ENCODE data around the gene SYTL1.

SYTL1 gene

GRCh38 chr1:27355683-27356082, 13.9 kb downstream of the SYTL1 start:
- no peaks in the 10 kb centered on the region for H3K27me3 ChIP-seq (replicated peaks; ENCODE audit: control insufficient read depth, insufficient read depth, low read length, poor library complexity, severe bottlenecking)
- no peaks in the 10 kb centered on the region for H3K9me3 ChIP-seq (ENCODE audit: control insufficient read depth, low read length)
- H3K4me1 ChIP-seq (ENCODE audit: control insufficient read depth, insufficient read depth, low read length, poor library complexity, severe bottlenecking), result peaks cover 35% of the 10 kb centered on the region
- no peak for DNase-seq
- H3K36me3 ChIP-seq (ENCODE audit: control insufficient read depth, insufficient read depth, low read length), result peaks cover 21% of the 10 kb centered on the region
- no peak overlapping the region for H3K4me3 ChIP-seq (ENCODE audit: insufficient read depth, low read depth, low read length, poor library complexity, severe bottlenecking)
- H3K27ac ChIP-seq (ENCODE audit: insufficient read depth, low read length, poor library complexity, severe bottlenecking), result no peak overlapping the region

DNA sequence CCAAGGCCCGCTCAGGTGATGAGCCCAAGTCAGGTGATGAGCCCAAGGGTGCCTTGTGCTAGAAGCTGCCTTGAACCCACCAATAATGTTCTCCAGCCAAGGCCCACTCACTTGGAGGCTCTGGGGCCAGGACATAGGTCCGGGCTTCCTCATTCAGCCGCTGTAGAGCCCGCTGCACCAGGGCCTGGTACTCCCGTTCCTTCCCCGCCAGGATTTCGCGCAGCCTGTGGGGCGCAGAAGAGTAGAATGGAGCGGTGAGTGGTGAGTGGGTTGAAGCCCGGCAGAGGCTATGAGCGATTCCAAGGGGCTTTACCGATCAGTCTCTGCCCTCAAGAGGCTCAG, 14.4 kb downstream of the SYTL1 start:
- peak overlapping the region; percentile 59 for H3K27ac ChIP-seq (ENCODE audit: insufficient read depth, low read length, poor library complexity, severe bottlenecking)
- peaks cover 16% of the 10 kb centered on the region for H3K36me3 ChIP-seq (ENCODE audit: control insufficient read depth, insufficient read depth, low read length)
- H3K9me3 ChIP-seq (ENCODE audit: control insufficient read depth, low read length), result no peaks in the 10 kb centered on the region
- no peak overlapping the region for H3K4me3 ChIP-seq (ENCODE audit: insufficient read depth, low read depth, low read length, poor library complexity, severe bottlenecking)
- no peak for DNase-seq
- no peaks in the 10 kb centered on the region for H3K27me3 ChIP-seq (replicated peaks; ENCODE audit: control insufficient read depth, insufficient read depth, low read length, poor library complexity, severe bottlenecking)
- peaks cover 35% of the 10 kb centered on the region for H3K4me1 ChIP-seq (ENCODE audit: control insufficient read depth, insufficient read depth, low read length, poor library complexity, severe bottlenecking)

- Histone ChIP-seq H3K4me3 (ENCODE audit: insufficient read depth, low read depth, low read length, poor library complexity, severe bottlenecking) (peak overlapping the region; percentile 54), H3K27me3 (replicated peaks; ENCODE audit: control insufficient read depth, insufficient read depth, low read length, poor library complexity, severe bottlenecking) (no peaks in the 10 kb centered on the region), H3K36me3 (ENCODE audit: control insufficient read depth, insufficient read depth, low read length) (peaks cover 11% of the 10 kb centered on the region), H3K27ac (ENCODE audit: insufficient read depth, low read length, poor library complexity, severe bottlenecking) (peak overlapping the region; percentile 59), H3K4me1 (ENCODE audit: control insufficient read depth, insufficient read depth, low read length, poor library complexity, severe bottlenecking) (peaks cover 35% of the 10 kb centered on the region), H3K9me3 (ENCODE audit: control insufficient read depth, low read length) (no peaks in the 10 kb centered on the region)
- DNase-seq, result peak; percentile 27 to 58 (median 29)
Observed at GRCh38 chr1:27356619-27357280, 14.9 kb downstream of the SYTL1 start.

- Histone ChIP-seq H3K27ac (ENCODE audit: insufficient read depth, low read length, poor library complexity, severe bottlenecking) (peak overlapping the region; percentile 59), H3K9me3 (ENCODE audit: control insufficient read depth, low read length) (no peaks in the 10 kb centered on the region), H3K4me1 (ENCODE audit: control insufficient read depth, insufficient read depth, low read length, poor library complexity, severe bottlenecking) (peaks cover 35% of the 10 kb centered on the region), H3K36me3 (ENCODE audit: control insufficient read depth, insufficient read depth, low read length) (peaks cover 11% of the 10 kb centered on the region), H3K4me3 (ENCODE audit: insufficient read depth, low read depth, low read length, poor library complexity, severe bottlenecking) (peak overlapping the region; percentile 54), H3K27me3 (replicated peaks; ENCODE audit: control insufficient read depth, insufficient read depth, low read length, poor library complexity, severe bottlenecking) (no peaks in the 10 kb centered on the region)
- DNase-seq, result peak; percentile 69 to 71 (median 70)
Observed at GRCh38 chr1:27357281-27358037, 15.6 kb downstream of the SYTL1 start.

- no peaks in the 10 kb centered on the region for H3K27me3 ChIP-seq (replicated peaks; ENCODE audit: control insufficient read depth, insufficient read depth, low read length, poor library complexity, severe bottlenecking)
- H3K9me3 ChIP-seq (ENCODE audit: control insufficient read depth, low read length), result no peaks in the 10 kb centered on the region
- no peak overlapping the region for H3K4me3 ChIP-seq (ENCODE audit: insufficient read depth, low read depth, low read length, poor library complexity, severe bottlenecking)
- peaks cover 6% of the 10 kb centered on the region for H3K36me3 ChIP-seq (ENCODE audit: control insufficient read depth, insufficient read depth, low read length)
- peaks cover 35% of the 10 kb centered on the region for H3K4me1 ChIP-seq (ENCODE audit: control insufficient read depth, insufficient read depth, low read length, poor library complexity, severe bottlenecking)
- DNase-seq, result no peak
- H3K27ac ChIP-seq (ENCODE audit: insufficient read depth, low read length, poor library complexity, severe bottlenecking), result no peak overlapping the region
Observed at GRCh38 chr1:27358038-27358927, 16.5 kb downstream of the SYTL1 start.

DNA sequence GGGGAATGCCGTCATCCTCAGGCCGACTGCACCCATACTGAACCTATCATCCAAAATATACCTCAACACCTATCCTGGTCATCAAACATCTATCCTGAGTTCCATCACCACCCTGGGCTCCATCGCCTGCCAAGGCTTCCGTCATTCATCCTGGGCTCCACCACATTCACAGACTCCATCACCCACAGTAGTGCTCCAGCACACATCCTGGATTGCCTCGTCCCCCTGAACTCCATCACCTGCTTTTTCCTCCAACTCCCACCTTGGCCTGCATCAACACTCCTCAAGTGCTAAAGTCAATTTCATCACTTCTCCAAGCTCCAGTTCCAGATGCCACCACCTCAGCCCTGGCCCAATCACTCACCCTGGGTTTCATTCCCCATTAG, 17.1 kb downstream of the SYTL1 start:
- no peak for DNase-seq
- H3K9me3 ChIP-seq (ENCODE audit: control insufficient read depth, low read length), result no peaks in the 10 kb centered on the region
- no peaks in the 10 kb centered on the region for H3K36me3 ChIP-seq (ENCODE audit: control insufficient read depth, insufficient read depth, low read length)
- H3K27ac ChIP-seq (ENCODE audit: insufficient read depth, low read length, poor library complexity, severe bottlenecking), result no peak overlapping the region
- no peak overlapping the region for H3K4me3 ChIP-seq (ENCODE audit: insufficient read depth, low read depth, low read length, poor library complexity, severe bottlenecking)
- peaks cover 35% of the 10 kb centered on the region for H3K4me1 ChIP-seq (ENCODE audit: control insufficient read depth, insufficient read depth, low read length, poor library complexity, severe bottlenecking)
- no peaks in the 10 kb centered on the region for H3K27me3 ChIP-seq (replicated peaks; ENCODE audit: control insufficient read depth, insufficient read depth, low read length, poor library complexity, severe bottlenecking)

- Histone ChIP-seq H3K36me3 (ENCODE audit: control insufficient read depth, insufficient read depth, low read length) (no peaks in the 10 kb centered on the region), H3K4me3 (ENCODE audit: insufficient read depth, low read depth, low read length, poor library complexity, severe bottlenecking) (peak overlapping the region; percentile 44), H3K9me3 (ENCODE audit: control insufficient read depth, low read length) (no peaks in the 10 kb centered on the region), H3K4me1 (ENCODE audit: control insufficient read depth, insufficient read depth, low read length, poor library complexity, severe bottlenecking) (peaks cover 37% of the 10 kb centered on the region), H3K27ac (ENCODE audit: insufficient read depth, low read length, poor library complexity, severe bottlenecking) (no peak overlapping the region), H3K27me3 (replicated peaks; ENCODE audit: control insufficient read depth, insufficient read depth, low read length, poor library complexity, severe bottlenecking) (no peaks in the 10 kb centered on the region)
- no peak for DNase-seq
Observed at GRCh38 chr1:27359822-27360158, 18.0 kb downstream of the SYTL1 start.

DNA sequence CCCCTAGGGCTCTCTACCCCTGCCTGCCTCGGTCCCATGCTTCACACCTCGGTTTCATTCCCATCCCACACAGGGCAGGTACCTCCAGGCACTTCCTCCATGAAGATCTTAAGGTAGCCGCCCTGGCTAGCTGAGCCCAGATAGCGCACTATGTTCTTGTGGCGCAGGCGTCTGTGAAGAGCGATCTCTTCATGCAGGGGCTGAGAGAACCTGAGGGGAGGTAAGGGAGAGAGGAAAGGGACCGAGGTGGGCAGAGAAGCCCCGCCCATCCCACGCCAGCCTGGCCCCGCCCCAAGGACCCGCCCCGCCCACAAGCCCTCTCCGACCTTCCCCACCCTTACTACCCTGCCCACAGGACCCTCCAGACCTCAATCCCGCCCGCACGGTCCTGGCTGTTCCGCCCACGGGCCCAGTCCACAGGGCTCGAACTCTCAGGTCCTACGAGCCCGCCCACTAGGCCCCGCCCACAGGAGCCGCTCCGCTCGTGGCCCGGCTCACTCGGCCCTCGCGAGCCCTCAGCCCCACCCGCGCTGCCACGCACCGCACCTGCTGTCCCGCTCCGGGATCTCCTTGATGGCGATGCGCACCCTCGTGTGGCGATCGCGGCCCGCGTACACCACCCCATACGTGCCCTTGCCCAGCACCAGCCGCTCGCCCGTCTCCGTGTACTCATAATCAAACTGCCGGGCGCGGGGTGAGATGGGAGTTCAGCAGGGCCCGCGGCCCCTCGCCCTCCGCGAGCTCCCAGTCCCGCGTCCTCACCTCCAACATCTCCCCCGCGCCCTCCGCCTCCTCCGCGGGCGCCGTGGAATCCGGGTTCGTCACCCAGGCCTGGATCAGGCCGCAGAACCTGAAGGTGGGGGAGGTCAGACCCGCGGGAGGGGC, 18.6 kb downstream of the SYTL1 start:
- Histone ChIP-seq H3K27ac (ENCODE audit: insufficient read depth, low read length, poor library complexity, severe bottlenecking) (no peak overlapping the region), H3K4me3 (ENCODE audit: insufficient read depth, low read depth, low read length, poor library complexity, severe bottlenecking) (peak overlapping the region; percentile 44), H3K36me3 (ENCODE audit: control insufficient read depth, insufficient read depth, low read length) (no peaks in the 10 kb centered on the region), H3K9me3 (ENCODE audit: control insufficient read depth, low read length) (no peaks in the 10 kb centered on the region), H3K27me3 (replicated peaks; ENCODE audit: control insufficient read depth, insufficient read depth, low read length, poor library complexity, severe bottlenecking) (no peaks in the 10 kb centered on the region), H3K4me1 (ENCODE audit: control insufficient read depth, insufficient read depth, low read length, poor library complexity, severe bottlenecking) (peaks cover 43% of the 10 kb centered on the region)
- DNase-seq, result peak; percentile 56 to 68 (median 56)

DNA sequence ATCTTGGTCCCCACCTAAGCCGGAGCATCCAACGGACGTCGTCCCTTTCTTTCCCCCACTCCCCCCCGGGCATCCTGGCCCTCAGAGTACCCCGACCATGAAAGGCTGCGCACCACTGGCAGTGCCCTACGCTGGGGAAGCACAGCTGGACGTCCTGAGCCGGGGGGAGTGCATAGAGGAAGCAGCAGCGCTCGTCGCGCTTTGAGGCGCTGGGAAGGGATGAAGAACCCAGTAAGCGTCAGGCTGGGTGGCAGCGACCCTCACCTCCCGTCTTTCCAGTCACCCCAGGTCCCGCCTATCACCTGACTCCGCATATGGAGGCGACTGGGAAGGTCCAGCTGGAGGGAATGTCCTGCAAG, 19.2 kb downstream of the SYTL1 start:
- H3K4me3 ChIP-seq (ENCODE audit: insufficient read depth, low read depth, low read length, poor library complexity, severe bottlenecking), result no peak overlapping the region
- H3K27me3 ChIP-seq (replicated peaks; ENCODE audit: control insufficient read depth, insufficient read depth, low read length, poor library complexity, severe bottlenecking), result no peaks in the 10 kb centered on the region
- no peaks in the 10 kb centered on the region for H3K9me3 ChIP-seq (ENCODE audit: control insufficient read depth, low read length)
- H3K27ac ChIP-seq (ENCODE audit: insufficient read depth, low read length, poor library complexity, severe bottlenecking), result no peak overlapping the region
- H3K4me1 ChIP-seq (ENCODE audit: control insufficient read depth, insufficient read depth, low read length, poor library complexity, severe bottlenecking), result peaks cover 46% of the 10 kb centered on the region
- no peak for DNase-seq
- H3K36me3 ChIP-seq (ENCODE audit: control insufficient read depth, insufficient read depth, low read length), result no peaks in the 10 kb centered on the region

Data from effector memory CD4-positive, alpha-beta T cell (primary cell).